Activated CD4-positive, alpha-beta T cell treated with anti-CD3 and anti-CD28 coated beads, Interleukin-2, Interleukin-6, amounts not matched to agents 100 ng/mL and 50 ng/mL, durations not matched to agents 16 hours and 8 hours (primary cell): ENCODE data around the gene ZDHHC11.
A peak's percentile ranks its signal among the peaks of the same experiment; 100 is the strongest.
"Not testable (repeated sequence)": the region's sequence is repeated elsewhere in the genome, so short reads cannot be mapped to it uniquely, and the experiment has no call there.

Source experiments
- DNase-seq: peaks from one replicate; pipeline ENCODE4 v3.0.0-alpha.2; 2020

ZDHHC11 gene

DNA sequence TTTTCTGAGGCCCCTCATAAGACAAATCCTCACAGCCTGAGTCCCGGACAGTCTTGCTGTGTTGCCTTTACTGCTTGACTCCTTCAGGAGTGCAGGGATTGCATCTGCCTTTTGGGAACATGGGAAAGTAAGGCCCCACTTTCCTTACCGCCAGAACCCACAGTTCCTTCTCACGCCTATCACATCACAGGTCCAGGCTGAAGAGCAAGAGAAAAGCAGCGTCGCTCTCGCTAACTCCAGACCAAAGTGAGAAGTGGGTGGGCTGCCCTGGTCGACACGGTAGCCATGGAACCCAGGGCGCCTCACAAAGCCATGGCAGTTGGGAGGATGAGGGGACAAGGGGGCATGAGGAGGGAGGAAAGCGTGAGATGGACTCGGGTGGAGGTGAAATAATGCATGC, 7.9 kb upstream of the ZDHHC11 start:
- no peak for DNase-seq

- DNase-seq: no peak
These were observed 6.0 kb upstream of the ZDHHC11 start for GRCh38 chr5:856531-857425.

GRCh38 chr5:855771-856530, 5.2 kb upstream of the ZDHHC11 start:
- DNase-seq: no peak

GRCh38 chr5:854966-855743, 4.4 kb upstream of the ZDHHC11 start:
- DNase-seq: no peak

- no peak for DNase-seq
These were observed 3.4 kb upstream of the ZDHHC11 start for GRCh38 chr5:854217-854616.

DNA sequence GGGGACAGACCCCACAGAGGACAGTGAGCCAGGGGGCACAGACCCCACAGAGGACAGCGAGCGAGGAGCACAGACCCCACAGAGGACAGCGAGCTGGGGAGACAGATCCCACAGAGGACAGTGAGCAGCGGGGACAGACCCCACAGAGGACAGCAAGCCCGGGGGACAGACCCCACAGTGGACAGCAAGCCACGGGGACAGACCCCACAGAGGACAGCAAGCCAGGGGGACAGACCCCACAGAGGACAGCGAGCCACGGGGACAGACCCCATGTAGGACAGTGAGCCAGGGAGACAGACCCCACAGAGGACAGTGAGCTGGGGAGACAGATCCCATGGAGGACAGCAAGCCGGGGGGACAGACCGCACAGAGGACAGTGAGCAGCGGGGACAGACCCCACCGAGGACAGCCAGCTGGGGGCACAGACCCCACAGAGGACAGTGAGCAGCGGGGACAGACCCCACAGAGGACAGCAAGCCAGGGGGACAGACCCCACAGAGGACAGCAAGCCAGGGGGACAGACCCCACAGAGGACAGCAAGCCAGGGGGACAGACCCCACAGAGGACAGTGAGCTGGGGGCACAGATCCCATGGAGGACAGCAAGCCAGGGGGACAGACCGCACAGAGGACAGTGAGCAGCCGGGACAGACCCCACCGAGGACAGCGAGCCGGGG, 2.8 kb upstream of the ZDHHC11 start:
- not testable (repeated sequence) for DNase-seq

DNA sequence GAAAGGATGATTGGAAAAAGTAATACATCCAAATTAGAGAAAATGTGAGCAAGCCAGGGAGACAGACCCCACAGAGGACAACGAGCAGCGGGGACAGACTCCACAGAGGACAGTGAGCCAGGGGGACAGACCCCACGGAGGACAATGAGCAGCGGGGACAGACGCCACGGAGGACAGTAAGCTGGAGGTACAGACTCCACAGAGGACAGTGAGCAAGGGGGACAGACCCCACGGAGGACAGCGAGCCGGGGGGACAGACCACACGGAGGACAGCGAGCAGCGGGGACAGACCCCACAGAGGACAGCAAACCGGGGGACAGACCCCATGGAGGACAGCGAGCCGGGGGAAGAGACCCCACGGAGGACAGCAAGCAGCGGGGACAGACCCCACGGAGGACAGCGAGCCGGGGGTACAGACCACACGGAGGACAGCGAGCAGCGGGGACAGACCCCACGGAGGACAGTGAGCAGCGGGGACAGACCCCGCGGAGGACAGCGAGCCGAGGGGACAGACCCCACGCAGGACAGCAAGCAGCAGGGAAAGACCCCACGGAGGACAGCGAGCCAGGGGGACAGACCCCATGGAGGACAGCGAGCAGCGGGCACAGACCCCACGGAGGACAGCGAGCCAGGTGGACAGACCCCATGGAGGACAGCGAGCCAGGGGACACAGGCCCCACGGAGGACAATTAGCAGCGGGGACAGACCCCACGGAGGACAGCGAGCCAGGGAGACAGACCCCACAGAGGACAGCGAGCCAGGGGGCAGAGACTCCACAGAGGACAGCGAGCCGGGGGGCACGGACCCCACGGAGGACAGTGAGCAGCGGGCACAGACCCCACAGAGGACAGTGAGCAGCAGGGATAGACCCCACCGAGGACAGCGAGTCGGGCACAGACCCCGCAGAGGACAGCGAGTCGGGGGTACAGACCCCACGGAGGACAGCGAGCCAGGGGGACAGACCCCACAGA, 1.9 kb upstream of the ZDHHC11 start:
- no peak for DNase-seq

- DNase-seq: no peak
These were observed 1.2 kb upstream of the ZDHHC11 start for GRCh38 chr5:852018-852417.

DNA sequence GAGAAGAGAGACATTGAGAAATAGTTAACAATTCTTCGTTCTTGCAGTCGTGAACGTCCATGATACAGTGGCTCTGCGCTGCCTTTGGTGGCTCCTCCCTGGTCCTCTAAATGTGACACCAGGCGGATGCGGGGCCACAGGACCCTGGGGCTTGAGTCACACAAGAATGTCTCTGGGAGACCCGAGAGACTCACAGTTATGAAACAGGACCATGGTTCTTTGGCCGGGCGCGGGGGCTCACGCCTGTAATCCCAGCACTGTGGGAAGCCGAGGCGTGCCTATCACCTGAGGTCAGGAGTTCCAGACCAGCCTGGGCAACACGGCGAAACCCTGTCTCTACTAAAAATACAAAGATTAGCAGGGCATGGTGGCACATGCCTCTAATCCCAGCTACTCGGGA, 767 bp upstream of the ZDHHC11 start:
- DNase-seq: no peak

GRCh38 chr5:851076-851475, 290 bp upstream of the ZDHHC11 start:
- DNase-seq: no peak

DNA sequence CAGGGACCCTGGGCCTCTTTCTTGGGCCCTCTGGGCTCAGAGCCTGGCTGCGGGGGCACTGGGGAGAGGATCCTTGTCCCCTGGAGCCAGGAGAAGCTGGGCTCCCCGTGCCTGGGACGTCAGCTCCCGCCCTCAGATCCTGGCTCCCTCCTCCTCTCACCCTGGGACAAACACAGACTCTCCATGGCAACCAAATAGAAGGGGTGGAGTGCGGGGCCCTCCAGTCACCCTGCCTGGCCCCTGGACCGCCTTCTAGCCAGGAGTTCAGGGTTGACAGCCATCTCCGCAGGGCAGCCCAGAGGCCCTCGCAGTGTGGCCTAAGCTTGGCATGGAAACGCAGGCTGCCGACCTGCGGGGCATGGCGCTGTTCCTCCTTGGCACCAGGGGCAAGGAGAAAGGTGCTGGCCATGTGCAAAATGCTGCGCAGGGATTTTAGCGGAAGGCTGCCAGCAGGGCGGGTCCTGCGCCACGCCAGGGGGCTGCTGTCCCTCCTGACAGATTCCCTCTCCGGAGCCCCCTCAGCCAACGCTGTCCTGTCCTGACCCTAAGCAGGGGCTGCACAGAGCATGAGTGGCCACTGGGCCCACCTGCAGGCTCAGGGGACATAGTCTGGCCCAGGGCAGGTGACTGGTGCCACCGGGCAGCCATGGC, 1.0 kb downstream of the ZDHHC11 start:
- DNase-seq: no peak

GRCh38 chr5:848671-849111, 2.1 kb downstream of the ZDHHC11 start:
- DNase-seq: no peak

DNA sequence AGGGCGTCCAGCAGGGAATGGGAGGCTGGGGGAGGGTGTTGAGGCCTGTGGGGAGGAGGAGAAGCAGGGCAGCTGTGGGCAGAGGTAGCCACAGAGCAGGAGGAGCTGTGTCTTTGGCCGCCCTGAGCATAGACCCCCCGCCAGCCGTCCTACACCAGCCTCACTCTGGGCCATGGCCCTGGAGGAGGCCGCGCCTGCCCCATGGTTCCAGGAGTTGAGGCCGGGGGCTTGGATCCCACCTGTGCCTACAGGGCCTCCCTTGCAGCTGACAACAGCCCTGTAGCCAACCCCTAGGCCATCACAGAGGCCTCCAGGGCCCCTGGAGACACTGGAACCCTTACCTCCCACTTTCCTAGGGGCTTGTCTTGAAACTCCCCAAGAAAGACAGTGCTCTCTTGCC, 3.0 kb downstream of the ZDHHC11 start:
- DNase-seq: not testable (repeated sequence)

- not testable (repeated sequence) for DNase-seq
These were observed 3.6 kb downstream of the ZDHHC11 start for GRCh38 chr5:847212-847611.

DNA sequence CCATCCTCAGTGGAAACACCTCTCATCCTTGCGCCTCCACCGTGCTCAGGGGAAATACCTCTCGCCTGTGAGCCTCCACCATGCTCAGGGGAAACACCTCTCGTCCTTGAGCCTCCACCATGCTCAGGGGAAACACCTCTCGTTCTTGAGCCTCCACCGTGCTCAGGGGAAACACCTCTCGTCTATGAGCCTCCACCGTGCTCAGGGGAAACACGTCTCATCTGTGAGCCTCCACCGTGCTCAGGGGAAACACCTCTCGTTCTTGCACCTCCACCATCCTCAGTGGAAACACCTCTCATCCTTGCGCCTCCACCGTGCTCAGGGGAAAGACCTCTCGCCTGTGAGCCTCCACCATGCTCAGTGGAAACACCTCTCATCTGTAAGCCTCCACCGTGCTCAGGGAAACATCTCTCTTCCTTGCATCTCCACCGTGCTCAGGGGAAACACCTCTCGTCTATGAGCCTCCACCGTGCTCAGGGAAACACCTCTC, 4.1 kb downstream of the ZDHHC11 start:
- peak; percentile 30 for DNase-seq

DNA sequence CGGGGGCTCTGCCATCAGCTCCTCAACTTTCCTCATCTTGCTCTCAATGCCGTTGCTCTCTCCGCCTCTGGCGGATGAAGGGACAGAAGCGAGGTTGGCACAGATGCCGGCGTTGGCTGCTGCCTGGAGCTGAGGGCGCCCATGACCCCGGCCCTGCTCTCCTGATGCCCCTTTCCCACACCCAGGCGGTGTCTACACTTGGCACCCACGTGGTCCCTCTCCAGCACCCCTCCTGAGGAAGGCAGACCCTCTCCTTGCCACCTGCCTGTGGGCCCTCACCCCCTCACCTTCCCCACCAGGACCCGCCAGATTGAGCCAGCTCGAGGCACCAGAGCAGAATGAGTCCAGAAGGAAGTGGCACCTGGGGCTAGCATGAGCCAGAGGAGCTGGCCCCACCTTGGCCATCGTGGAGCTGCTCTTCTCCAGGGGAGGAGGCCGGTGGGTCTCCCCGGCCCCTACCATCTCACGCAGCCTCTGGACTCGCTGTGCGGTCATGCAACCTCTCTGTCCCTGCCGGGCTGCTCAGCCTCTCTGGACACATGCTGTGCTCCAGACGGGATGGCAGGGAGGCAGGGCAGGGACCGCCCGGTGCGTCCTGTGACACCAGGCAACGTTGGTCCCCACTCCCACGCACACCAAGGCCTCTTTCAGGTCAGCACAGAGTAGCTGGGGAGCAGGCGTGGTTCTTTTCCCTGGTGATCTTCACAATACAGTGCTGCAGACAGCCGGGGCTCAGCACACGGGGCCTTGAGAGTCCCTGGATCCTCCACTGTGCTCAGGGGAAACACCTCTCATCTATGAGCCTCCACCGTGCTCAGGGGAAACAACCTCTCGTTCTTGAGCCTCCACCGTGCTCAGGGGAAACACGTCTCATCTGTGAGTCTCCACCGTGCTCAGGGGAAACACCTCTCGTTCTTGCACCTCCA, 4.8 kb downstream of the ZDHHC11 start:
- DNase-seq: not testable (repeated sequence)

- DNase-seq: not testable (repeated sequence)
These were observed 5.6 kb downstream of the ZDHHC11 start for GRCh38 chr5:845031-845675.

DNA sequence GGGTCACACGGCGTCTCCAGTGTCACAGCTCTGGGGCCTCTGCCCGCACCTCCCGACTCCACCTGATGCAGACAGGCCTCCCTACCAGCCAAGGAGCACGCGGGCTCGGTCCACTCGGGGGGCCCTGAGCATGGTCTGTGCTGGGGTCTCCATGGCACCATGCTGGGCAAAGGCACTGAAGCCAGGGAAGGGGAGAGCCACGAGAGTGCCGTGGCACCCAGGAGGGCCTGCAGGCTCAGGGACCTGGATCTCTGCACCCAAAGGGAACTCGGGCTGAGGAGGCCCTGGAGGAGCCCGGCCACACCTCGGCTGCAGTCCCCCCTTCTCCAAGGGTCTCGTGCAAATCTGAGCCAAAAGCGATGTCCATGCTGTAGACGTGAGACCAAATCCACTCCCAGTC, 6.4 kb downstream of the ZDHHC11 start:
- DNase-seq: not testable (repeated sequence)

- not testable (repeated sequence) for DNase-seq
These were observed 6.9 kb downstream of the ZDHHC11 start for GRCh38 chr5:843926-844325.
